Epithelial cell of esophagus (primary cell): ENCODE data around the gene USP28.

Experiments
- DNase-seq: peaks from one replicate; pipeline ENCODE4 v3.0.0; 2010; ENCODE audit warnings: low read depth
- H3K4me3 ChIP-seq: 2 replicates; pipeline ENCODE4 v1.5.1; 2011; ENCODE audit warnings: mild to moderate bottlenecking, low read length, control low read depth
- CTCF ChIP-seq: IDR thresholded peaks from 2 replicates; pipeline ENCODE4 v1.5.1; 2011; ENCODE audit warnings: low read depth, mild to moderate bottlenecking, low read length, control low read depth, inconsistent platforms; ENCODE audit not compliant: insufficient read depth; ENCODE audit errors: missing control alignments

USP28 gene

DNA sequence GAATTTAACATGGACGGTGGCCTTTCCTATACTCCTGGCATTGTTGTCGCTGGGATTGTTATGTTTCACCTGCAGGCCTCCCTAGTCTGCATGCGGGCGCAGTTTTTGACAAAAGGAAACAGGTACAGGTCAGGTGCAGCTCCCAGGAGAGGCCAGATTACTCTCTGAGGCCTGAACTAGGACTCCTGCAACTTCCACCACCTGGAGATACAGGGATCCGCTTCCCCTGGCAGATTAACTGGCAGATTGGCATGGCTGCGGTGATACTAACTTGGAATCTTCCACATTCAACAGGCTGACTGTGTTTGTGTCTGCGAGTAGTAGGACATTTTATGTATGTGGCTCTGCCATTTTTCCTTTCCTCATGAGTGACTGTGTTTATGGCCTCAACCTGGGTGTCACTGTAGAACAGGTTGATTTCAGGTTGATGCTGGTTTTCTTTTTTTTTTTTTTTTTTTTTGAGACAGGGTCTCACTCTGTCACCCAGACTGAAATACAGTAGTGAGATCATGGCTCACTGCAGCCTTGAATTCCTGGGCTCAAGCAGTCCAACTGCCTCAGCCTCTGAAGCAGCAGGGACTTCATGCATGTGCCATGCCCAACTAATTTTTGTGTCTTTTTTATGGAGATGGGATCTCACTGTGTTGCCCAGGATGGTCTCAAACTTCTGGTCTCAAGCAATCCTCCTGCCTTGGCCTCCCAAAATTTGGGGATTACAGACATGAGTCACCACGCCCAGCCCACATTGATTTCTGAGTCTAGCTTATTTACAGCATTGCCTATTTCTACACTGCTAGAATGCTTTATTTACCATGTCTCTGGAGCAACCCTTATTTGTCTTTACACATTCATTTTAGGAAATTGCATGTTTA lies 1.7 kb upstream of the USP28 start:
- no peak for TF ChIP-seq CTCF
- DNase-seq, result no peak
- H3K4me3 ChIP-seq, result no peak overlapping the region

- H3K4me3 ChIP-seq, result peak overlapping the region; percentile 68
- no peak for TF ChIP-seq CTCF
- DNase-seq, result no peak
Measured at GRCh38 chr11:113876074-113876797, 864 bp upstream of the USP28 start.

- H3K4me3 ChIP-seq, result peak overlapping the region; percentile 83
- no peak for TF ChIP-seq CTCF
- DNase-seq, result peak; percentile 19
Measured at GRCh38 chr11:113874581-113875233, 665 bp downstream of the USP28 start.

DNA sequence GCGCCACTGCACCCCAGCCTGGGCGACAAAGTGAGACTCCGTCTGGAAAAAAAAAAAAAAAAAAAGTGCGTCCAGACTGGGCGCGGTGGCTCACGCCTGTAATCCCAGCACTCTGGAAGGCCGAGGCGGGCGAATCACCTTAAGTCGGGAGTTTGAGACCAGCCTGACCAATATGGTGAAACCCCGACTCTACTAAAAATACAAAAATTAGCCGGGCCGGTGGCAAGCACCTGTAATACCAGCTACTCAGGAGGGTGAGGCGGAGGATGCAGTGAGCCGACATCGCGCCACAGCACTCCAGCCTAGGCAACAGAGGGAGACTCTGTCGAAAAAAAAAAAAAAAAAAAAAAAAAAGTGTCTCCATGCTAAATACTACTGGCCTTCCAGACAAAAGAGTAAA lies 1.3 kb downstream of the USP28 start:
- TF ChIP-seq CTCF, result no peak
- peak overlapping the region; percentile 83 for H3K4me3 ChIP-seq

GRCh38 chr11:113873236-113873626 lies 2.1 kb downstream of the USP28 start:
- TF ChIP-seq CTCF, result no peak
- DNase-seq, result peak; percentile 11
- H3K4me3 ChIP-seq, result peak overlapping the region; percentile 3

More for the DNA sequence above, 1.3 kb downstream of the USP28 start:
- no peak for DNase-seq

DNA sequence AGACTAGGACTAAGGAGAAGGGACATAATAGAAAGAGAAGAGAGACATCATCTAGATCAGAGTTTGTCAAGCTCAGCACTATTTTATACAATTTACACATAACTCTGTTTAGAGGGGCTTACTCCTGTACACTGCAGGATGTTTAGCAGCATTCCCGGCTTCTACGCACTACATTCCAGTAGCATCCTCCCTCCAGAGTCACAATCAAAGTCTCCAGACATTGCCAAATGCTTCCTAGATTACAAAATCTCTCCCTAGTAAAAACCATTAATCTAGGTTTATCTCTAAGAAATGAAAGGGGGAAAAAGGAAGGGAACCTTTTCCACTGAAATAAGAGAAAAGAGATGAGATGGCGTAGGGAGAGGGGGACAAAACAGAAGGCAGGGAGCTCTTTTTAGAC lies 4.0 kb downstream of the USP28 start:
- no peak for DNase-seq
- no peak overlapping the region for H3K4me3 ChIP-seq
- TF ChIP-seq CTCF, result no peak
